Cardiac fibroblast (primary cell): ENCODE measurements around the gene SCUBE1.

ENCODE experiments used
- DNase-seq, 2 donors: peaks; one replicate each; pipeline versions ENCODE4 v3.0.0 to v3.0.0-alpha.2; 2010; ENCODE audit warnings: low read depth in 2 of 2
- H3K4me3 ChIP-seq, 2 donors: replicated peaks in 1 of 2; 1 replicate in 1 of 2; 2 replicates in 1 of 2; pipeline ENCODE4 v1.5.1; 2011; ENCODE audit warnings: low read depth in 2 of 2, low read length in 2 of 2, mild to moderate bottlenecking in 2 of 2, moderate library complexity in 1 of 2
- TF ChIP-seq, protein P1 (sequence below): IDR thresholded peaks from one replicate; pipeline ENCODE4 v1.5.1; 2011; ENCODE audit warnings: low read depth, mild to moderate bottlenecking, low read length, inconsistent platforms

Gene SCUBE1

DNA sequence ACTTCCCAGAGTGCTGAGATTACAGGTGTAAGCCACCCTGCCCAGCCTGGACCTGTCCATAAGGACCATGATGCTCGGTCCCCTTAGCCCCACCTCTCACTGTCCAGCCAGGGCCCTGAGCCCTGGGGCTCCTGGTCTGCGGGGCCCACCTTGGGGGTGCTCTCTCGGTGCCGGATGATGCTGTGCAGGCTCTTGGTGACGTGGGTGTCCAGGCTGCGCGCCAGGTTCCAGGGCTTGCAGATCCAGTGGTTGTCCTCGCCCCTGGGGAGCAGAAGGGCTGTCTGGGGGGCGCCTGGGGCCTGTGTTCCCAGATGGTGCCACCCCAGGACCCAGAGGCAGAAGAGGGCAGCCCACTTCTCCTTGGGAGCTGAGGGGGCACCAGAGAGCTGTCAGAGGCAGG is 169.6 kb downstream of the SCUBE1 start:
- no peak for DNase-seq
- TF ChIP-seq, protein P1, sequence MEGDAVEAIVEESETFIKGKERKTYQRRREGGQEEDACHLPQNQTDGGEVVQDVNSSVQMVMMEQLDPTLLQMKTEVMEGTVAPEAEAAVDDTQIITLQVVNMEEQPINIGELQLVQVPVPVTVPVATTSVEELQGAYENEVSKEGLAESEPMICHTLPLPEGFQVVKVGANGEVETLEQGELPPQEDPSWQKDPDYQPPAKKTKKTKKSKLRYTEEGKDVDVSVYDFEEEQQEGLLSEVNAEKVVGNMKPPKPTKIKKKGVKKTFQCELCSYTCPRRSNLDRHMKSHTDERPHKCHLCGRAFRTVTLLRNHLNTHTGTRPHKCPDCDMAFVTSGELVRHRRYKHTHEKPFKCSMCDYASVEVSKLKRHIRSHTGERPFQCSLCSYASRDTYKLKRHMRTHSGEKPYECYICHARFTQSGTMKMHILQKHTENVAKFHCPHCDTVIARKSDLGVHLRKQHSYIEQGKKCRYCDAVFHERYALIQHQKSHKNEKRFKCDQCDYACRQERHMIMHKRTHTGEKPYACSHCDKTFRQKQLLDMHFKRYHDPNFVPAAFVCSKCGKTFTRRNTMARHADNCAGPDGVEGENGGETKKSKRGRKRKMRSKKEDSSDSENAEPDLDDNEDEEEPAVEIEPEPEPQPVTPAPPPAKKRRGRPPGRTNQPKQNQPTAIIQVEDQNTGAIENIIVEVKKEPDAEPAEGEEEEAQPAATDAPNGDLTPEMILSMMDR: no peak
- H3K4me3 ChIP-seq: no peak overlapping the region

DNA sequence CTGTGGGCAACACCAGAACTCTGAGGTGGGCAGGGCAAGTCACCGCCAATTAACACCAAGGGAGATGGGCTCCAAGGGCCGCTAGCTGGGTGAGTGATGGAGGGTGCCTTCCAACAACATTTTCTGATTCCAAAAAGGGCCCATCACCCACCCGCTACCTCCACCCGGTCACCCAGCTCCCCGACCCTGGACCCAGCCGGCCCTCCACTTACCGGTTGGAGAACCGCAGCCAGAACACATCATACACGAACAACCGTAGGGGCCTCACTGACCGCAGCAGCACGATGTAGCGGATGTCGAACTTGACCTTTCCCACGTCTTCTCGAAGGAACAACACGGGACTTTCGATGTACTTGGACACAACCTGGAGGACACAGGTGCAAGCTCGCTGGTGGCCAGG is 171.0 kb downstream of the SCUBE1 start:
- DNase-seq: no peak
- TF ChIP-seq, protein P1: no peak
- no peak overlapping the region for H3K4me3 ChIP-seq

DNA sequence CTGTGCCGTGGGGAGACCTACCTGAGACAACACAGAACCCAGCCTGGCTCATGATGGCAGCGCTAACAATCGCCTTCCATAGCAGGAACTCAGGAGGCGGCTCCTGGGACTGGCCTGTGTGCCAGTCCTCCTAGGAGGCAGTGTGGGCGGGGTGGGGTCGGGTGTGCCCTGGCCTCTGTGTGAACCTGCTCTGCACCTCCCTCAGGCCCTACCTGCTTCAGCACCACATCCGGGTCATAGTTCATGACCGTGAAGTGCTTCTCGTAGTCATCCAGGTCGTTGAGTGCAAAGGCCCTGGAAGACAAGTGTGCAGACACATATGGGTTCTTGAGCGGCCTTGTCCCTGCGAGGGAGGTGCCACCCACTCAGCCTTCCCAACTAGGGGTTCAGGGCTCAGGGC is 171.6 kb downstream of the SCUBE1 start:
- H3K4me3 ChIP-seq: no peak overlapping the region
- TF ChIP-seq, protein P1: no peak
- DNase-seq: no peak

GRCh38 chr22:43171019-43171491 is 172.1 kb downstream of the SCUBE1 start:
- TF ChIP-seq, protein P1: no peak
- no peak overlapping the region for H3K4me3 ChIP-seq
- DNase-seq: no peak

GRCh38 chr22:43170131-43170480 is 173.1 kb downstream of the SCUBE1 start:
- TF ChIP-seq, protein P1: no peak
- DNase-seq: no peak
- no peak overlapping the region for H3K4me3 ChIP-seq

- TF ChIP-seq, protein P1: no peak
- no peak overlapping the region for H3K4me3 ChIP-seq
- DNase-seq: no peak
Measured at GRCh38 chr22:43169310-43170130, 173.7 kb downstream of the SCUBE1 start.
